H7 (cell line): ENCODE results near the gene PCGF2. TPM values are rescaled to one million over a fixed set of nuclear protein-coding genes. Genes with fewer than 3 reads are reported as not detected.
A peak's percentile ranks its signal among the peaks of the same experiment; 100 is the strongest.
"Not testable (repeated sequence)": the region's sequence is repeated elsewhere in the genome, so short reads cannot be mapped to it uniquely, and the experiment has no call there.

ENCODE experiments used
- DNase-seq: peaks from one replicate; pipeline ENCODE4 v3.0.0; 2012
- H3K27me3 ChIP-seq: 2 replicates; pipeline ENCODE4 v1.6.0; 2011; ENCODE audit warnings: mild to moderate bottlenecking, low read length; ENCODE audit not compliant: control insufficient read depth, insufficient read depth
- H3K36me3 ChIP-seq: replicated peaks from 2 replicates; pipeline ENCODE4 v1.5.1; 2011; ENCODE audit warnings: low read length; ENCODE audit not compliant: control insufficient read depth, insufficient read depth
- H3K4me3 ChIP-seq: 2 replicates; pipeline ENCODE4 v1.5.1; 2011; ENCODE audit warnings: low read depth, mild to moderate bottlenecking, control low read depth, low read length, moderate library complexity; ENCODE audit not compliant: insufficient read depth
- total RNA-seq: library from RNA; depleted of rRNA; stranded (reverse); fragments of >200 nt; shearing (Covaris generic); gene quantifications from 2 replicates; pipeline ENCODE4 v1.2.3, GENCODE V29; 2014; rRNA removed

The PCGF2 gene
- total RNA-seq: 19.3 and 27.0 TPM in 2 replicates

DNA sequence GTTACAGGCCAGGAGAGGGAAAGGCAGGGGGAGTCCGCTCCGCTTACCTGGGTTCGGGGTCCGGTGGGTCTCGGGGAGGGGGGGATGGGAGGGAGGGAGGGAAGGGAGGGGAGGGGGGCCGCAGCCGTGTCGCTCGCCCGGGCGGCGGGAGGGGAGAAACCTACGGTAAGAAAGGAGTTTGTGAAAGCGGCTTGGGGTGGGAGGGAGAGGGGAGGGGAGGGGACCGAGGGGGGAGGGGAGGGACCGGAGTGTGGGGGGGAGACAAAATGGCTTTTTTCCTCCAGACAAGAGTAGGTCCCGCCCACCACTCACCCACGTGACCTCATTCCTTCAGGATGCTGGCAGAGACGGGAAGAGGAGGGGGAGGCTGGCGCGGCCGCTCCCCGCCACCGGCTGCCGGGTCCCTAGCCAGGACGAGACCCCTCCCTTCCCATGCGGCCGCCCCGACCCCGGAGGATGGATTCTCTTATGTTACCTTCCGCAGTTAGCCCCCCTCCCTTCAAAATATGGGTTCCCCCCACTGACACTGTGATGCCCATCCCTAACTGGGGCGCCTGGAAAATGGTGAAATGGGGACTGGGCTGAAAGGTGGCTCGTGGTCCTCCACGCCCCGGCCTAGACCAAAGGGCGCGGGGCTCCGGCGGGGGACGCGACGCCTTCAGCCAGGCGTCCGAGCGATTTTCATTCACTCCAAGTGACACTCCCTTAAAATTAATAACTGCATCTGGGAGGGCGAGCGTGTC is at the start of gene PCGF2:
TSS of gene PCGF2 (minus strand) at position 188 of the 743 bp plus-strand sequence. CDS start 7,934 bp downstream, outside the sequence.
- Histone ChIP-seq H3K4me3 (peak within 1 kb of the TSS; percentile 99), H3K27me3 (no peaks in the 10 kb centered on the region; the same call in 1 of the 2 replicates), H3K36me3 (no peaks in the 10 kb centered on the region)
- DNase-seq: peak; percentile 97

DNA sequence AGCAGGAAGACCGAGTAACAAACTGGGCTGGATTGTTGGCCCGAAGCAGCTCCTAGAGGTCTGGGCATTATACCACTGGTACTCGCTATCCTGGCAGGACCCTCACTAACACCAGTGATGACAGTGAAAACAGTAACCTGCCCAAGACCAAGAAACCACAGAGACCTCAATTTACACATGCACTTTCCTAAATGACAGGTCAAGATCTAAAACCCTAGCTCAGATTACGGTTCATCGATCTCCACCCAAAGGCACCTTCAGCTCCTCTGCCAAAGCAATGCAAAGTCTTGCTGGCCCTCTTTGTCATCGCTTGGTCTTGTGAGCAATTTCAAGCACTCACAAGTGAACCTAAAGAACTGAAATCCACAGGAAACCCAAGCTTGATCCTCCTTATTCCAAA is 49.7 kb upstream of the PCGF2 start:
- no peak for DNase-seq
- Histone ChIP-seq H3K27me3 (no peaks in the 10 kb centered on the region), H3K36me3 (peaks cover 6% of the 10 kb centered on the region), H3K4me3 (no peak overlapping the region)

DNA sequence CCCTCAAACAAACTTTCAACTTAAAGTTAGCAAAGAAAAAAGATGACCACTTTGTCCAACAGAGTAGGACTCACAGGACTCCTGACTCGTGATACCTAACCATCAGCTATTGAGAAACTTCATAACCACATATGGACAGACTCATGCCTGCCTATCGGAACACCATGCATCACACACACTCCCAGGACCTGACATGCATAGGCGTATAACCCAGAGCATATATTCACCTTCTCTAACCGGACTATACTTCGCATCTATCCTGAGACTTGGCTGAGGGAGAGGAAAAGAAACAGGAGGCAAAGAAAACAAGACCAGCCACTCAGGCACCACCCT is 49.0 kb upstream of the PCGF2 start:
- H3K36me3 ChIP-seq: peaks cover 4% of the 10 kb centered on the region
- no peak for DNase-seq
- H3K27me3 ChIP-seq: no peaks in the 10 kb centered on the region
- H3K4me3 ChIP-seq: no peak overlapping the region

DNA sequence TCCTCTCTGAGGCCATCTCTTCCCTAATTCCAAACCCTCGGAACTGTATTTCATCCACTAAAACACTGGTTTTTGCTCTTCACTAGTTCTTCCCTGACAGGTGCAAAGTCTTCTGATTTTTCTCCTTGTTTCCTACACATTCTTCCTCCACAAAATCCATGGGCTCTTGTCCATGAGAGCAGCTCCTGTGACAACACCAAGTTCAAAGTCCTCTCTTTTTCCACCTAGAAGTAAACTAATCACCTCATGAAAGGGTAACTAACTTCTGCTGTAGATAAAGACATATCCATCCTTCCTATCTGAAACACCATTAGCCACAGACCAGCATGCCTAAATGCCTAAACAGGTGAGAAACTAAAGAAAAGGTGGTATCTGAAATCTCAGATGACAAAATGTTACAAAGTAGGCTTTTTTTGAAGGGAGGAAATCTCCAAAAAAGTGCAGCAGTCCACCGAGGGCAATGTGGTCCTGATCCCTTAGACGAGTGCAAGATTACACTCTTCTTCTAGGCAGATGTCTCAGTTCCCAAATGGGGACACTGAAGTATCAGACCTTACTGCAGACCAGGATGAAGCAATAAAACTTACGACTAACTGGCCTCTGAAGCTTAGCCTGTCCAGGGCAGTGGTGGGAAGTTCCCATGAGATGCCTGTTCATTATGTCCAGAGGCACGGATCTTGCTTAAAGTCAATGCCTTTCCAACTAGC is 48.5 kb upstream of the PCGF2 start:
- Histone ChIP-seq H3K36me3 (peaks cover 3% of the 10 kb centered on the region), H3K4me3 (no peak overlapping the region), H3K27me3 (no peaks in the 10 kb centered on the region)
- DNase-seq: no peak

DNA sequence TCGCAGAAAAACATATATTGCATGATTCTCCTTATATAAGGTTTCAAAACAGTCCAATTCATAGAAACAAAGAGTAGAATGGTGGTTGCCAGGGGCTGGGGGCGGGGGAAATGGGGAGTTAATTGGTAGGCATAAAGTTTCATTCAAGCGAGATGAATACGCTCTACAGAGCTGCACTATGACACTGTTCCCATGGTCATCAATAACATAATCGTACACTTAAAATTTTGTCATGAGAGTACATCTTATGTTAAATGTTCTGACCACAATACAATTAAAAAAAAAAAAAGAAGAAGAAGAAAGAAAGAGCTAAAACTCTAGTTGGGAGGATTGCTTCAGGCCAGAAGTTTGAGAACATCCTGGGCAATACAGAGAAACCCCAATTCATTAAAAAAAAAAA is 46.1 kb upstream of the PCGF2 start:
- H3K4me3 ChIP-seq: no peak overlapping the region
- no peaks in the 10 kb centered on the region for H3K27me3 ChIP-seq
- peaks cover 2% of the 10 kb centered on the region for H3K36me3 ChIP-seq
- DNase-seq: no peak

DNA sequence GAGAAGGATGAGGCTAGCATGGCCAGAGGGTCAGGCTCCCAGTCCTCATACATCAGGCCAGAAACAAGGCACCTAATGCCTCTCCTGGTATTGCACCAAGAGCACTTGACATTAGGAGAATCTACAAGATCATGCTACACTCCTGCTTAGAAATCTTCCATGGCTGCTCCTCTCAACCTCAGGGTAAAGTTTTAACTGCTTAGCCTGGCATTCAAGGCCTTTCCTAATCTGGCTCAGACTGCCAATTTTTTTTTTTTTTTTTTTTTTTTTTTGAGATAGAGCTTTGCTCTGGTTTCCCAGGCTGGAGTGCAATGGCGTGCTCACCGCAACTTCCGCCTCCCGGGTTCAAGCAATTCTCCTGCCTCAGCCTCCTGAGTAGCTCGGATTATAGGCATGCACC is 43.0 kb upstream of the PCGF2 start:
- no peak overlapping the region for H3K4me3 ChIP-seq
- no peak for DNase-seq
- H3K27me3 ChIP-seq: no peaks in the 10 kb centered on the region
- H3K36me3 ChIP-seq: peaks cover 7% of the 10 kb centered on the region

DNA sequence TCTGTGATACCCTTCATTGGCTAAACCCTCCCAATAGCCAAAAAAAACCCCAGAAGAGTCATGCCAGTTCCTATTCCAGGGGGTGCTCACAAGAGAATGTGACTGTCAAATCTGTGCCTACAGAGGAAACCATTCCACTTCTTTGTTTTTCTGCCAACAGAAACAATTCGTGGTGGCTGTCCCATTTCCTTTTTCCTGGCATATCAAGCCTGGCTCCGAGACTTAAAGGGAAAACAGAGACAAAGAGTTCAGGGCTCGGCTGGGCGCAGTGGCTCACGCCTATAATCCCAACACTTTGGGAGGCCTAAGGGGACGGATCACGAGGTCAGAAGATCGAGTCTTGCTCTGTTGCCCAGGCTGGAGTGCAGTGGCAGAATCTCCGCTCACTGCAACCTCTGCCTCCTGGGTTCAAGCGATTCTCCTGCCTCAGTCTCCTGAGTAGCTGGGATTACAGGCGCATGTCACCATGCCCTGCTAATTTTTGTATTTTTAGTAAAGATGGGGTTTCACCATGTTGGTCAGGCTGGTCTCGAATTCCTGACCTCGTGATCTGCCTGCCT is 42.1 kb upstream of the PCGF2 start:
- DNase-seq, H3K4me3 ChIP-seq, H3K27me3 ChIP-seq: not testable (repeated sequence)
- peaks cover 10% of the 10 kb centered on the region for H3K36me3 ChIP-seq

DNA sequence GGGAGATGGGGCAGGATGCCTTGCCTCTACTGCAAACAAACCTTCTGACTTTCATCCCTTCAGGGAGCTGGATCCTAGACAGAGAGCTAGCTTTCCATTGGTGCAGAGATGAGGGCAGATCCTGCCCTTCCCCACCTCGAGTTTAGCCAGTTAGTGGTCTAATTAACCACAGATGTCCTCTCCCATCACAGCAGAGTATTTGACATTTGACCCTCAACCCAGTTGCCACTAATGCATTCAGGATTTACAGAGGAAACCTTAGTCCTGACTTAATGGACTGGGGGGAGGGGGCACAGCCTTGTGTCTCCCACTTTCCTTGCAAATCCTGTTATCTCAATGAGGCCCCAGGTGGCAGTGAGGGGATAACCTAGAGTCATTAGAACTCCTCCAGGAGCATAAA is 41.0 kb upstream of the PCGF2 start:
- peak; percentile 34 for DNase-seq
- no peaks in the 10 kb centered on the region for H3K27me3 ChIP-seq
- H3K4me3 ChIP-seq: no peak overlapping the region

DNA sequence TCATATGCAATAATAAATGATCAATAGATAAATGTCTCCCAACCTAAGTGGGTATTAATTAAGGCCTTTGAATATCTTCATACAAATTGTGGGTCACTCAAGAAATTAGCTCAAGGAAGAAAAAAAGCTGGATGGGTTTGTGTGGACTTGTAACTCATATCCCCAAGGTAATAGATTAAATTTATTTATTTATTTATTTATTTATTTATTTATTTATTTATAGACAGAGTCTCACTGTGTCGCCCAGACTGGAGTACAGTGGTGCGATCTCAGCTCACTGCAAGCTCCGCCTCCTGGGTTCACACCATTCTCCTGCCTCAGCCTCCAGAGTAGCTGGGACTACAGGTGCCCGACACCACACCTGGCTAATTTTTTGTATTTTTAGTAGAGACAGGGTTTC is 39.9 kb upstream of the PCGF2 start:
- DNase-seq, H3K4me3 ChIP-seq, H3K27me3 ChIP-seq: not testable (repeated sequence)
- H3K36me3 ChIP-seq: peaks cover 23% of the 10 kb centered on the region

More for the DNA sequence above, 41.0 kb upstream of the PCGF2 start:
- peaks cover 16% of the 10 kb centered on the region for H3K36me3 ChIP-seq

DNA sequence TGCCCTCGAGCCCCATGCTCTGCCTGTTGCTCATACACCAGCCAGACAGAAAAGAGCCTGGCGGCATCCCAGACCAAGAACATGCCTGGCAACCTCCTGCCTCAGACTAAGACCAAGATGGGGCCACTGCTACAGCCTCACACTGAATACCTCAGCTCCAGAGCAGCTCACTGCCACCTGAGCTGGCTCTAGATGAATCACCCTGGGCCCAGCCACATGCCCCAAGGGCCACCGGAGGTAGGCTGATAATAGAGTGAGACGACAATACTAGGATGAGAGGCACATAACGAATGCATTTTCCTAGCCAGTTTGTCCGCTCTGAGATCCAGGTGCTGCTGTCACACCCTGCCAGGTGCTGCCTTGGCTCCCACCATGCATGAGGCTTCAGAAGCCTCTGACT is 38.2 kb upstream of the PCGF2 start:
- Histone ChIP-seq H3K27me3 (no peaks in the 10 kb centered on the region), H3K4me3 (no peak overlapping the region), H3K36me3 (peaks cover 33% of the 10 kb centered on the region)
- no peak for DNase-seq

DNA sequence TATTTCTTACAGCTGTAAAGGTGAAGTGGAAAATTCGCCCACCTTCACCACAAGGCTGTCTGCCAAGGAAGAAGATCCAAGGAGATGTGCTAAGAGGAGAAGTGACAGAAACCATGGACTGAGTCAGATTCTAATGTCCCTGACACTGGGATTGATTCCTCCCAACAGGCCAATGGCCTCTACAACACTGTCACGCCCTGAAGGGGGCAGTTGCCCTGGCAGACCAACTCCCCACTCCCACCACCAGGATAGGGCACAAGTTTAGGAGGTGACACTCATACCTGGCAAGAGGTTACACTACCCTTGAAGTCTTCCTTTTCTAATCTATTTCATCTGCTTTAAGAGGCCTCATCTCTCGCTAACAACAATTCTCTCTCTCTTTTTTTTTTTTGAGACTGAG is 35.1 kb upstream of the PCGF2 start:
- Histone ChIP-seq H3K4me3 (no peak overlapping the region), H3K27me3 (no peaks in the 10 kb centered on the region), H3K36me3 (peaks cover 60% of the 10 kb centered on the region)
- no peak for DNase-seq

DNA sequence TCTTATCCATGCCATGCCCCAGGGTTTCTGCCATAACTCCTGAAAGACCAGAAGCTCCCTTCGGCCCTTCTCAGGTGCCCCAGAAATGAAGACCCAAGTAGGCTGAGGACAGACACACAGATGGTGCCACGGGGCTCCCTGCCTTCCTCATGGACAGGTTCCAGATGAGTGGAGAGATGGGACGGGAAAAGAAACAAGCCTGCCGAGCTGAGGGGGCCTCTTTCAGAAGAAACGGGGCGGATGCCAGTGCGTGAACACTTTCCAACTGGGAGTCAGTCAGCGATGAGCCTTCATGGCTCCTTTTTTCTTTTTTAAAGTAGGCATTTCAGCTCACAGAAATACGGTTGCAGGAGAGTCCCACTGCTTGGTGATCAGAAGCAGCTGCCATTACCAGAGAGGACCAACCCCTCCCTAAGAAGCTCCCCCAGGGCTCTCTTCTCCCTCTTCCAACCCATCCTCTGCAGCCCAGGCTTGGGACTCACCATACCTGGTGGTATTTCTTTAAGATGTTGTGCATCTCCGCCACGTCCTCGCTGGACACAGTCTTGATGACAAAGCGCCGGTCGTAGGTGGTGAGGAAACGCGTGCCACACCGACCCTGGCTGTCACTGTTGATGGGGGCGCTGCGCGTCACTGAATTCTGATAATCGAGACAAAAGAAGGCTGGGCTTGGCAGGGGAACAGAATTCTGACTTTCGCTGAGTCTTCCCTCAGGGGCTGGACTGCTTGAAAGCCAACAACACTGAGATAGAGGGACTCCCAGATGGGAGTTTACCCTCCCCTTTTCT is 32.0 kb upstream of the PCGF2 start:
- Histone ChIP-seq H3K4me3 (no peak overlapping the region), H3K27me3 (no peaks in the 10 kb centered on the region), H3K36me3 (peaks cover 64% of the 10 kb centered on the region)
- no peak for DNase-seq

DNA sequence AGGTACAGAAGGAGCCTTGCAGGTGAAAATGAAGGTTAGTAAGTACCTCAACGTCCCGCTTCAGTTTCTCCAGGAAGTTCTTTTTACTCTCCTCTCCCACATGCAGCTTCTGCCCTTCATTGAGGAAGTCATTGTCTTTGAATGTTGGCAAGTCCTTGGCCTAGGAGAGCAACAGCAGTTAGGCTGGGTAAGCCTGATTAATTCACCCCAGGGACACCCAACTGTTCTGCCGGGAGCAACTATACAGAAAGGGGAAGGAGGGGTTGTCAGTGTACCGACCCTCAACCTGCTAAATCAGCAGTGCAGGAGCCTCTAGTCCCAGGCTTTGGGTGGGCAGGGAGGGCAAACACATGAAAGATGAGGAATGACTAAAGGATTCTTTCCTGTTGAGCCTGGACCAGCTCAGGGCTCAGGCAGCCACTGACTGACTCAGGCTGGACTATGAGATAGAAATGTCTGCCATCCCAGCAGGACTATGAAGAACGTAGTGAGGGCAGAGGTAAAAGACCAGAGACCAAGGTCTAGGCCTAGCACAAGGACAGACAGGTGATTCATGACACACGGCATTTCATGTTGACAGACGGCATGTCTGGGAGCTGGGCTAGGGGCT is 29.6 kb upstream of the PCGF2 start:
- no peak for DNase-seq
- Histone ChIP-seq H3K4me3 (no peak overlapping the region), H3K27me3 (no peaks in the 10 kb centered on the region), H3K36me3 (peaks cover 63% of the 10 kb centered on the region)

DNA sequence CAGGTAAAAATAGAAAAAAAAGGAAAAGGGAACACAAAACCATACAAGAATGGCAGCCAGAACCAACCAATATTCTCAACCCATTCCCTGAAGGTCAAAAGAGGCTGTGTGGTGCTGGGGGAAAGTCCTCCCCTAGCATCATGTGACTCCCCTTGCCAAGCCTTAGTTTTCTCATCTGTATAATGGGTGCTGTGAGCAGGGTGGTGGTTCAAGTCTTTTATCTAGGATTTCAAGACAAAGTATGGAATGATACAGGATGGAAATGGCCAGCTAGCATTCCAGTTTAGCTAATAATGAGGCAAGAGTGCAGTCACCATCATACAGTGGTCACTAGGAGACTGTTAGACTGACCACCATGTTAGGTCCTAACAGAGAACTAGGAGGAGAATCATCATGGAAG is 25.1 kb upstream of the PCGF2 start:
- peaks cover 43% of the 10 kb centered on the region for H3K36me3 ChIP-seq
- H3K4me3 ChIP-seq: no peak overlapping the region
- no peak for DNase-seq
- H3K27me3 ChIP-seq: no peaks in the 10 kb centered on the region
